Measurements from ENCODE around the gene VLDLR.

- no peak for TF ChIP-seq CTCF (IDR thresholded peaks at IDR 0.05; ENCODE audit: poor library complexity)
- TF ChIP-seq EZH2 (IDR thresholded peaks at IDR 0.05; ENCODE audit: borderline replicate concordance), result no peak
- no peak for TF ChIP-seq EZH2phosphoT487 (IDR thresholded peaks at IDR 0.05; ENCODE audit: low read depth, severe bottlenecking, unreplicated experiment)
Measured at GRCh38 chr9:2610985-2611384, 10.6 kb upstream of the VLDLR start.

All from hepatocyte (in vitro differentiated cells).